ENCODE data around the gene ABLIM2.

ABLIM2 gene

GRCh38 chr4:8176547-8177399, 18.2 kb upstream of the ABLIM2 start:
- DNase-seq (ENCODE audit: low read depth in 2 of 3, low spot score in 2 of 3), result no peak

- no peak for DNase-seq (ENCODE audit: low read depth in 2 of 3, low spot score in 2 of 3)
Measured at GRCh38 chr4:8175686-8176085, 17.1 kb upstream of the ABLIM2 start.

- DNase-seq (ENCODE audit: low read depth in 2 of 3, low spot score in 2 of 3), result no peak
Measured at GRCh38 chr4:8174970-8175369, 16.4 kb upstream of the ABLIM2 start.

GRCh38 chr4:8173492-8174242, 15.1 kb upstream of the ABLIM2 start:
- no peak for DNase-seq (ENCODE audit: low read depth in 2 of 3, low spot score in 2 of 3)

GRCh38 chr4:8171984-8172924, 13.6 kb upstream of the ABLIM2 start:
- no peak for DNase-seq (ENCODE audit: low read depth in 2 of 3, low spot score in 2 of 3)

GRCh38 chr4:8171266-8171665, 12.7 kb upstream of the ABLIM2 start:
- no peak for DNase-seq (ENCODE audit: low read depth in 2 of 3, low spot score in 2 of 3)

- DNase-seq (ENCODE audit: low read depth in 2 of 3, low spot score in 2 of 3), result no peak
Measured at GRCh38 chr4:8170341-8170740, 11.7 kb upstream of the ABLIM2 start.

GRCh38 chr4:8169763-8170162, 11.2 kb upstream of the ABLIM2 start:
- DNase-seq (ENCODE audit: low read depth in 2 of 3, low spot score in 2 of 3), result no peak

GRCh38 chr4:8168832-8169598, 10.4 kb upstream of the ABLIM2 start:
- DNase-seq (ENCODE audit: low read depth in 2 of 3, low spot score in 2 of 3), result no peak

- DNase-seq (ENCODE audit: low read depth in 2 of 3, low spot score in 2 of 3), result no peak
Measured at GRCh38 chr4:8168232-8168631, 9.6 kb upstream of the ABLIM2 start.

- no peak for DNase-seq (ENCODE audit: low read depth in 2 of 3, low spot score in 2 of 3)
Measured at GRCh38 chr4:8167815-8168214, 9.2 kb upstream of the ABLIM2 start.

- DNase-seq (ENCODE audit: low read depth in 2 of 3, low spot score in 2 of 3), result no peak
Measured at GRCh38 chr4:8167291-8167690, 8.7 kb upstream of the ABLIM2 start.

- no peak for DNase-seq (ENCODE audit: low read depth in 2 of 3, low spot score in 2 of 3)
Measured at GRCh38 chr4:8165374-8165896, 6.8 kb upstream of the ABLIM2 start.

GRCh38 chr4:8164687-8165086, 6.1 kb upstream of the ABLIM2 start:
- no peak for DNase-seq (ENCODE audit: low read depth in 2 of 3, low spot score in 2 of 3)

- no peak for DNase-seq (ENCODE audit: low read depth in 2 of 3, low spot score in 2 of 3)
Measured at GRCh38 chr4:8164194-8164565, 5.6 kb upstream of the ABLIM2 start.

GRCh38 chr4:8163436-8164193, 5.0 kb upstream of the ABLIM2 start:
- no peak for DNase-seq (ENCODE audit: low read depth in 2 of 3, low spot score in 2 of 3)

- DNase-seq (ENCODE audit: low read depth in 2 of 3, low spot score in 2 of 3), result no peak
Measured at GRCh38 chr4:8163026-8163425, 4.4 kb upstream of the ABLIM2 start.

GRCh38 chr4:8162625-8163024, 4.0 kb upstream of the ABLIM2 start:
- no peak for DNase-seq (ENCODE audit: low read depth in 2 of 3, low spot score in 2 of 3)

GRCh38 chr4:8160572-8160971, 2.0 kb upstream of the ABLIM2 start:
- DNase-seq (ENCODE audit: low read depth in 2 of 3, low spot score in 2 of 3), result no peak

GRCh38 chr4:8160233-8160560, 1.6 kb upstream of the ABLIM2 start:
- no peak for DNase-seq (ENCODE audit: low read depth in 2 of 3, low spot score in 2 of 3)

Data from activated CD8-positive, alpha-beta memory T cell treated with anti-CD3 and anti-CD28 coated beads for 48 hours (primary cell).